HEK293 (cell line): ENCODE measurements around the gene MED4.
A peak's percentile ranks its signal among the peaks of the same experiment; 100 is the strongest.

Experiments
- AEBP2 ChIP-seq: fragments of 450-650 bp; formaldehyde crosslinking; IDR thresholded peaks from 2 replicates; pipeline ENCODE4 v1.5.1; 2016; ENCODE audit warnings: missing biosample characterization, missing genetic modification characterization, borderline replicate concordance
- GLI2 ChIP-seq: fragments of 450-650 bp; formaldehyde crosslinking; IDR thresholded peaks from 2 replicates; pipeline ENCODE4; 2017; ENCODE audit warnings: missing biosample characterization, missing genetic modification characterization, low read depth, borderline replicate concordance
- HIC1 ChIP-seq: fragments of 450-650 bp; formaldehyde crosslinking; IDR thresholded peaks from 2 replicates; pipeline ENCODE4 v1.5.1; 2016; ENCODE audit warnings: missing biosample characterization, missing genetic modification characterization
- MEIS1 ChIP-seq: sonication (generic); formaldehyde crosslinking; IDR thresholded peaks from 2 replicates; pipeline ENCODE4 v1.8.1; 2022; ENCODE audit warnings: missing genetic modification reagents, mild to moderate bottlenecking, borderline replicate concordance
- PRDM1 ChIP-seq: fragments of 450-650 bp; formaldehyde crosslinking; IDR thresholded peaks from 2 replicates; pipeline ENCODE4; 2016; ENCODE audit warnings: missing biosample characterization, missing genetic modification characterization
- PRDM10 ChIP-seq: fragments of 450-650 bp; formaldehyde crosslinking; IDR thresholded peaks from 2 replicates; pipeline ENCODE4 v1.5.1; 2016; ENCODE audit warnings: missing biosample characterization, missing genetic modification characterization
- SP2 ChIP-seq: fragments of 450-650 bp; formaldehyde crosslinking; IDR thresholded peaks from 2 replicates; pipeline ENCODE4 v1.5.1; 2016; ENCODE audit warnings: missing biosample characterization, missing genetic modification characterization
- ZBTB17 ChIP-seq: fragments of 450-650 bp; formaldehyde crosslinking; IDR thresholded peaks from 2 replicates; pipeline ENCODE4 v1.5.1; 2016; ENCODE audit warnings: missing biosample characterization, missing genetic modification characterization
- ZBTB6 ChIP-seq: fragments of 450-650 bp; formaldehyde crosslinking; IDR thresholded peaks from 2 replicates; pipeline ENCODE4 v1.5.1; 2017; ENCODE audit warnings: missing biosample characterization, missing genetic modification characterization
- ZNF2 ChIP-seq: fragments of 450-650 bp; formaldehyde crosslinking; IDR thresholded peaks from 2 replicates; pipeline ENCODE4 v1.5.1; 2016; ENCODE audit warnings: missing biosample characterization, missing genetic modification characterization
- ZNF202 ChIP-seq: fragments of 450-650 bp; formaldehyde crosslinking; IDR thresholded peaks from 2 replicates; pipeline ENCODE4 v1.5.1; 2016; ENCODE audit warnings: missing biosample characterization, missing genetic modification characterization, borderline replicate concordance
- ZNF280D ChIP-seq: fragments of 450-650 bp; formaldehyde crosslinking; IDR thresholded peaks from 2 replicates; pipeline ENCODE4 v1.5.1; 2016; ENCODE audit warnings: missing biosample characterization, missing genetic modification characterization
- ZNF501 ChIP-seq: fragments of 450-650 bp; formaldehyde crosslinking; IDR thresholded peaks from 2 replicates; pipeline ENCODE4 v1.5.1; 2016; ENCODE audit warnings: missing biosample characterization, missing genetic modification characterization
- ZNF518A ChIP-seq: fragments of 450-650 bp; formaldehyde crosslinking; conservative IDR thresholded peaks from 2 replicates; pipeline ENCODE4 v1.5.1; 2016; ENCODE audit warnings: low read depth, missing biosample characterization, missing genetic modification characterization
- ZNF544 ChIP-seq: fragments of 450-650 bp; formaldehyde crosslinking; IDR thresholded peaks from 2 replicates; pipeline ENCODE4 v1.5.0; 2017; ENCODE audit warnings: missing biosample characterization, missing genetic modification characterization
- ZNF548 ChIP-seq: fragments of 450-650 bp; formaldehyde crosslinking; IDR thresholded peaks from 2 replicates; pipeline ENCODE4 v1.5.1; 2016; ENCODE audit warnings: missing biosample characterization, missing genetic modification characterization
- ZNF549 ChIP-seq: fragments of 450-650 bp; IDR thresholded peaks from 2 replicates; pipeline ENCODE4 v1.5.1; 2018; ENCODE audit warnings: missing biosample characterization, missing genetic modification characterization, mild to moderate bottlenecking, inconsistent platforms, moderate library complexity
- ZNF624 ChIP-seq: fragments of 450-650 bp; formaldehyde crosslinking; IDR thresholded peaks from 2 replicates; pipeline ENCODE4 v1.5.1; 2017; ENCODE audit warnings: missing biosample characterization, missing genetic modification characterization
- ZNF677 ChIP-seq: fragments of 450-650 bp; IDR thresholded peaks from 2 replicates; pipeline ENCODE4 v1.5.0; 2018; ENCODE audit warnings: missing biosample characterization, mild to moderate bottlenecking, missing genetic modification characterization, moderate library complexity
- ZNF704 ChIP-seq: fragments of 450-650 bp; formaldehyde crosslinking; IDR thresholded peaks from 2 replicates; pipeline ENCODE4 v1.5.1; 2016; ENCODE audit warnings: missing biosample characterization, missing genetic modification characterization

The MED4 gene

GRCh38 chr13:48037346-48038173 lies 57.3 kb downstream of the MED4 start, which contains the start of gene NUDT15 (continued):
- peak; percentile 74; the same call in 1 of the 2 replicates for TF ChIP-seq ZNF280D
- TF ChIP-seq PRDM1 = peak; percentile 64
- peak; percentile 71 for TF ChIP-seq PRDM10 (tag by site-specific recombination)
- no peak for TF ChIP-seq ZNF704 (tag by site-specific recombination)
- peak; percentile 99 for TF ChIP-seq ZNF501 (tag by site-specific recombination)
- TF ChIP-seq MEIS1 = no peak
- no peak for TF ChIP-seq ZNF624 (tag by site-specific recombination)
- no peak for TF ChIP-seq AEBP2
- TF ChIP-seq ZNF677 (tag by site-specific recombination) = no peak
- peak; percentile 88 for TF ChIP-seq ZNF2 (tag by site-specific recombination)
- no peak for TF ChIP-seq ZNF548 (tag by site-specific recombination)
- no peak for TF ChIP-seq ZBTB6
- no peak for TF ChIP-seq GLI2
- peak; percentile 86 for TF ChIP-seq SP2 (tag by site-specific recombination)
- TF ChIP-seq ZBTB17 = peak; percentile 84
- TF ChIP-seq ZNF202 (tag by site-specific recombination) = no peak
- no peak for TF ChIP-seq ZNF544
- TF ChIP-seq HIC1 (tag by site-specific recombination) = peak; percentile 51; the same call in 1 of the 2 replicates
- TF ChIP-seq ZNF549 (tag by site-specific recombination) = no peak
- TF ChIP-seq ZNF518A (tag by site-specific recombination) = peak; percentile 61
